CD4-positive, alpha-beta T cell treated with Interleukin-4 for 1 hour (primary cell): ENCODE measurements around the gene MSANTD7.
"Not testable (repeated sequence)": the region's sequence is repeated elsewhere in the genome, so short reads cannot be mapped to it uniquely, and the experiment has no call there.

Source experiments
- DNase-seq, 2 donors: peaks; one replicate each; pipeline ENCODE4 v3.0.0-alpha.2; 2020 to 2022

Gene MSANTD7, protein sequence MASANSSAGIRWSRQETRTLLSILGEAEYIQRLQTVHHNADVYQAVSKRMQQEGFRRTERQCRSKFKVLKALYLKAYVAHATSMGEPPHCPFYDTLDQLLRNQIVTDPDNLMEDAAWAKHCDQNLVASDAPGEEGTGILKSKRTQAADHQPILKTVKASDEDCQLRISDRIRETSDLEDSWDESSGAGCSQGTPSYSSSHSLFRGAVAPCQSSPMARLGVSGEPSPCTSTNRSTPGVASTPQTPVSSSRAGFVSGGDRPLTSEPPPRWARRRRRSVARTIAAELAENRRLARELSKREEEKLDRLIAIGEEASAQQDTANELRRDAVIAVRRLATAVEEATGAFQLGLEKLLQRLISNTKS

GRCh38 chr10:14837757-14838581, at the start of gene MSANTD7, which contains the start of the genes CDNF and HSPA14:
Gene MSANTD7, plus strand, starts transcription at chr10:14838306. Its CDS starts 3,979 bp downstream, at chr10:14842285.
Gene CDNF, minus strand, starts transcription at chr10:14838037. Its CDS starts 91 bp downstream, at chr10:14837946.
Gene HSPA14, plus strand, starts transcription at chr10:14838306. Its CDS starts 97 bp downstream, at chr10:14838403.
- peak; percentile 99 for DNase-seq

DNA sequence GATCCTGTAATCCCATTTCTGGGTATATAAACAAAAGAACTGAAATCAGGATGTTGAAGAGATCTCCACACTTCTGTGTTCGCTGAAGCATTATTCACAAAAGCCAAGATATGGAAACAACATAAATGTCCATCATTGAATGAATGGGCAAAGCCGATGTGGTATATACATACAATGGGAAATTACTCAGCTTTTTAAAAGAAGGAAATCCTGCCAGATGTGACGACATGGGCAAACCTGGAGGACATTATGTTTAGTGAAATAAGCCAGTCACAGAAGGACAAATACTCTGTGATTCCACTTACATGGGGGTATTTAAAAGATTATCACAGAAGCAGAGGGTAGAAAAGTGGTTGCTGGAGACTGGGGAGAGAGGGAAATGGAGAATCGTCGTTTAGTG, 39.5 kb upstream of the MSANTD7 start:
- DNase-seq = no peak

DNA sequence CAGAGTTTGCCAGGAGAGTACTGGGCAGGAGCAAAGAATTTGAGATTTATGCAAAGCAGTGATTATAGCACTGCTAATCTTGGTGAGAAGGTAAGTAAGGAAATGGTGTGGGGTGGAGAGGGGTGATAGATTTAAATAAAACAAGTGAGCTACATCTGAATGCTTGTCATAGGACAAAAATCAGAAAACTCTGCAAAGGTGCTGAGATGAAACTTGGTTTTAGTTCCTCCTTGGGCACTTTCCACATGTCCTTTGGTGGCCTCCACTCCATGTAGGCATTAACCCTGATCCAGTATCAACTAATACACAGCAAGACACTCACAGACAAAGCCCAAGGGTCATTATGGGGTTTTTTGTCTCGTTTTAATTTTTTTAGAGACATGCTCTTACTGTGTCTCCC, 37.7 kb upstream of the MSANTD7 start:
- no peak for DNase-seq

DNA sequence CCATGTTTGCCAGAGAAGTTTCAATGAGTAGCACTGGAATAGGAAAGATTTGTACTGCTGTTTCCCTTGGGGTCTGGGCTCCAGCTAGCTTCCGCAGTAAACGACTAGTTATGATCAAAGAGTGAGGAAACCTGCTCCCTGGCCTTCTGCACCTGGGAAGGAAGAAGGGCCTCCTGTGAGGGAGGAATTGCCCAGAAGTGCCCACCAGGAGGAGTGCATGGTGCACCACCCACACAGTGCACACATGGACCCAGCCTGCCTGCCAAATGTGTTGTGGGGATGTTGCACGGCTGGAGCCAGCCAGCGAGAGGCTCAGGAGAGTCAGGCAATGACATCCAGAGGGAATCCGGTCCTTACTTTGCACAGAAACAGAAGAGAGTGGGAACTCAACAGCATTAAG, 36.4 kb upstream of the MSANTD7 start:
- DNase-seq = no peak

DNA sequence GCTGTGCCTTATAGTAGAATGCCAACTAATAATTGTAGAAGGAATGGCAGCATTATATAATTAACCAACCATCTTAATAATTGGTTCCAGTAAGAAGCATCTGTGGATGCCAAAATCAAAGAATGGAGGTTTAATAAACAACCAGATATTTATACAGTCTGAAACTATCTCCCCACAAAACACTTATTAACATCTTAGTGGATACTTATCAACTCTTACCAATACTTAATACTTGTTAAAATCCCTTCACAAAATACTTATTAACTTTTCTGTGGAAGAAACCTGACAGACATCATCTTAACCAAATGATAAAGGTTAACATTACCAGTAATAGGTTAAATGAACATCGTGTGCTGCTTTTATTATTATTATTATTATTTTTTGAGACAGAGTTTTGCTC, 34.3 kb upstream of the MSANTD7 start:
- no peak for DNase-seq

DNA sequence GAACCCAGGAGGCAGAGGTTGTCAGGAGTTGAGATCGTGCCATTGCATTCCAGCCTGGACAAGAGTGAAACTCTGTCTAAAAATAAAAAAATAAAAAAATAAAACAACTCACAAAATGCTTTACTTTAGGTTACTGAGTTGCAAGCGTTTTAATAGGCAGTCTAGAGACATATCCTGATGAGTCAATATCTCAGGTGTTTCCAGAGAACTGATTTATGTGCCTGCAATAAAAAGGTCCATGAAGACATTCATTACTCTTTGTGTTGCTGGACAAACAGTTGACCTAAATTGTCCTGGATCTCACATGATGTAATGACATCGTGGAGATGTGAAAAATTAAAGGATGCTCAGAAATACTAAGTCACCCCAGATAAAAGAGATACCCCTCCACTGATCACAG, 31.8 kb upstream of the MSANTD7 start:
- DNase-seq = no peak

DNA sequence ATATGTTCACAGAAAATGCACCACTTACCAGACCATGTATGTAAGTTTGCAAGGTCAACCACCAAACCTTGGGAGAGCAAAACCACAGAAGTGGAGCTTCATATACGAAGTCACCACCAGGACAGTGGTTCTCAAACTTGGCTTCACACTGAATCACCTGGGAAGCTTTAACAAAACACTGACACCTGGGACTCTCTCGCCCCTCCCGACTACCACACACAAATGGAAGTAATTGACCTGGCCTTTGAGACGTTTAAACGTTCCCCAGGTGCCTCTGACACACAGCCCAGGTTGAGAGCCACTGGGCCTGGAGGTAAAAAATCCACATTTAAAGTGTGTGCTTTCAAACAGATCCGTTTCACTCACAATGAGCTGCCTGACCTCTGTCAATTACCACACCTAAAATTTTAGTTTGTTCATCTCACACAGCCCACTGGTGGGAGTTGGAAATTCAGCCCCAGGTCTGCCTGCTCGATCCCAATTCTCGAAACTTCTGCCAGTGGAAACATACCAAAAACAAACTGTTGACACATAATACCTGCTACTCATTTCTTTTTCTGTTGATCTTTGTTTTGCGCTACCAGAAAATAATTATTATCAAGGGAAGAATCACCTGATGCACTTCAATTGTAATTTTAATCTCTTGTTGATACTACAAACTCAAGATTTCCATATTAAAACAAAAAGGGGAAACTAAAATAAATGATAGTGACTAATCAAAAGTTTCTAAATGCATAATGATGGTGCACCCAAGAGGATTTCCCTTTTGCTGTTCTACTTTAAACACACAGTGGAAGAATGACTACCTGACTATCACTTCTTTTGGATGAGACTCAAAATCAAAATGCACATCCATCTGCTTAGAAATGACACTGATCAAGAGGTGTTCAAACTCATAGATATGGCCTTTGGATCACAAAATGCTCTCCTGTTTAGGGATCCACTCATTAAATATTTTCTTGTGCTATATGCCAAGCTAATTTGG, 26.8 kb upstream of the MSANTD7 start:
- DNase-seq = no peak

GRCh38 chr10:14812271-14812670, 25.8 kb upstream of the MSANTD7 start:
- DNase-seq = no peak

DNA sequence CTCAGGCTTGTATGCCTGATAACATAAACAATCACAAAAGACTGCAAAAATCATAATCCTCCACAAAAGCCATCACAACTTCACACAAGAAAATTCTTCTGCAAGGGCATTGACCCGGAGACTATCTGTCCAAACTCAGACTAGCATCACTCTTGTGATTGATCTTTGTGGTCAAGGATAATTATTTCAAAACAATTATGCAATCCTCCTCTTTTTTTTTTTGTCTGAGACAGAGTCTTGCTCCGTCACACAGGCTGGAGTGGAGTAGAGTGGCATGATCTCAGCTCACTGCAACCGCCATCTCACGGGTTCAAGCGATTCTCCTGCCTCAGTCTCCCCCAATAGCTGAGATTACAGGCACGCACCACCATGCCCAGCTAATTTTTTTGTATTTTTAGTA, 22.4 kb upstream of the MSANTD7 start:
- DNase-seq = no peak

GRCh38 chr10:14816717-14817116, 21.4 kb upstream of the MSANTD7 start:
- DNase-seq = not testable (repeated sequence)

DNA sequence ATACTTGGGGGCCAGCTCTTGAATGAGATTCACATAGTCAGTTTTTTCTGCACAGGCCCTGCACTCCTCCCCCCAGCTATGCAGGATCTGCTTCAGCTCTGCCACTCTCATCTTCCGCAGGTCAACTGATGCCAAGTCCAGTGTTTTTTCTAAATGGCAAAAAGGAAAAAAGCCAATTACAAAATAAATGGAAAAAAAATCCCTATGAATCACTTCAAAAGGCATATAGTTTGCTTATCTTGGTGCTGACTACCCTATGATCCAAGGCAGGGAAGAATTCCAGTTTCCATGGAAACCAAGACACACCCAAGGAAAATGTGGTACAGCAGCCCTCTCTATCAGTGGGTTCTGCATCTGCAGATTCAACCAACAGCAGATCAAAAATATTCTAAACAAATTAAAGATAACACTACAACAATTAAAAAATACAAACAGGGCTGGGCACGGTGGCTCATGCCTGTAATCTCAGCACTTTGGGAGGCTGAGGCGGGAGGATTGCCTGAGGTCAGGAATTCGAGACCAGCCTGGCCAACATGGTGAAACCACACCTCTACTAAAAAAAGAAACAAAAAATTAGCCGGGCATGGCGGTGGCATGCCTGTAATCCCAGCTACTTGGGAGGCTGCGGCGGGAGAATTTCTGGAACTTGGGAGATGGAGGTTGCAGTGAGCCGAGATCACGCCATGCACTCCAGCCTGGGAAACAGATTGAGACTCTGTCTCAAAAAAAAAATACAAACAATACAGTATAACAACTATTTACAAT, 17.9 kb upstream of the MSANTD7 start:
- no peak for DNase-seq

- DNase-seq = no peak
These were observed 17.3 kb upstream of the MSANTD7 start for GRCh38 chr10:14820775-14821154.

DNA sequence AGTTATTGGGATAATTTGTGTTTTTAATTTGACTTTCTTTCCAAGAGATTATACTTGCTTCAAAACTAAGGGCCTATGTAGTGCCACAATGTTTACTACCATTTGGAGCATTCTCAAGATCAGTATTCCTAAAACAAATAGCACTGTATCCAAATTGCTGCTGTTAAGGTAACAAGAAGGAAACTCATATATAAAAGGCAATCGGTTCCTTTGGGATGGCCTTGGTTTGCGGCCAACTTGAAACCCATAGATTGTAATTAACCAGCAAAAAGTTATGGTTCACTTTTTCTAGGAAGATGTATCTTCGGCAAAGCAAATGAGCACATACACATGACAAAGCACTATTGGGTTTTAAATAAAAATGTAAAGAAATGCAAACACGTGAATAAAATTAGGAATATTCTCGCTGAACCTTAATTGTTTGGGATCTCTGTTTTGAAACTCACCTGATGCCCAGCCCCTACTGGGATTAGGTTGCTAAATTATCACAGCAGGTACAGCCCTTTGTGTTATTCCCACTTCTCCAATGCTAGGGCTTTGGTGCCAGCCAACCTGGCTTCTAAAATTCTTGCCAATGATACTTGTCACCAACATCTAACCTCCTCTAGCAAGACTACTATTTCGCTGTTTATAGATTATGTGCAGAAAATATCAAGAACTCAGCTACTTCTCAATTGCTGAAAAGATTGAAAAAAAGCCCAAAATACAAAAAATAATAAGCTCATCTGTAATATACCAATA, 16.3 kb upstream of the MSANTD7 start:
- no peak for DNase-seq

GRCh38 chr10:14822879-14823755, 15.0 kb upstream of the MSANTD7 start:
- DNase-seq = peak; percentile 52 to 67

DNA sequence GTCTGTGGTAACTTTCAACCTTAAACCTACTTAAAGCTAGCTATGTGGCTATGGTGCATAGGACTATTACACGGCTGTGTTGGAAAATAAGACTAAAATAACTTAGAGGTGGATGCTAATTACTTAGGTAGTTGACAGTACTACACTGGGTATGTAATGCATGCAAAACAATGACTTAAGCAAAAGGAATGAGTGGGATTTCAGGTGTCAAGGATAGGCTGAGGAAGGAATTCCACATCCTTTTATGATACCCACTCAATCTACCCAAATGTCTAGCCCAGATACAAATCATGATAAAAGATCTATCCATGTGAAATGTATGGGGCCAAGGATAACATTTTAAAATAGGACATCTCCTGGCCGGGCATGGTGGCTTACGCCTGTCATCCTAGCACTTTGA, 14.1 kb upstream of the MSANTD7 start:
- DNase-seq = no peak

- DNase-seq = no peak
These were observed 11.9 kb upstream of the MSANTD7 start for GRCh38 chr10:14826076-14826829.

DNA sequence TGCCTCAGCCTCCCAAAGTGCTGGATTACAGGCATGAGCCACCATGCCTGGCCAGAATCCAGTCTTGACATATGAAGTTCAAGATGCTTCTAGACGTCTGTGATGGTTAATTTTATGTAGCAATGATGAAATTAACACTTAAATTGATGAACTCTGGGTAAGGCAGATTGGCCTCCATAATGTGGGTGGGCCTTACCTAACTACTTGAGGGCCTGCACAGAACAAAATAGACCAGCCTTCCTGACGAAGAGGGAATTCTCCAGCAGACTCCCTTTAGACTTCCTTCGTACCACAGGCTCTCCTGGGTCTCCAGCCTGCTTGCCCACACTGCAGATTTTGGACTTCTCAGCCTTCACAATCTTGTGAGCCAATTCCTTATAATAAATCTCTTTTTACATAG, 5.0 kb upstream of the MSANTD7 start:
- DNase-seq = no peak

GRCh38 chr10:14836208-14836607, 1.9 kb upstream of the MSANTD7 start:
- no peak for DNase-seq

GRCh38 chr10:14837003-14837756, 926 bp upstream of the MSANTD7 start:
- no peak for DNase-seq
